Sigmoid colon (tissue), 3 donors: ENCODE measurements around the gene FAM186B.

ENCODE experiments used
- POLR2A ChIP-seq, 2 donors: fragments of 450-650 bp; IDR thresholded peaks; one replicate each; pipeline ENCODE4 v1.6.1; 2016; ENCODE audit warnings: antibody characterized with exemption in 2 of 2, mild to moderate bottlenecking in 2 of 2, moderate library complexity in 2 of 2
- TF ChIP-seq, protein P1 (sequence below), 4 experiments: fragments of 450-650 bp in 3 of 4; fragments of 200-600 bp in 1 of 4; IDR thresholded peaks; one replicate each; pipeline ENCODE4 v1.5.1; 2016 to 2019; ENCODE audit warnings: antibody characterized with exemption in 4 of 4, mild to moderate bottlenecking in 3 of 4, moderate library complexity in 2 of 4

DNA sequence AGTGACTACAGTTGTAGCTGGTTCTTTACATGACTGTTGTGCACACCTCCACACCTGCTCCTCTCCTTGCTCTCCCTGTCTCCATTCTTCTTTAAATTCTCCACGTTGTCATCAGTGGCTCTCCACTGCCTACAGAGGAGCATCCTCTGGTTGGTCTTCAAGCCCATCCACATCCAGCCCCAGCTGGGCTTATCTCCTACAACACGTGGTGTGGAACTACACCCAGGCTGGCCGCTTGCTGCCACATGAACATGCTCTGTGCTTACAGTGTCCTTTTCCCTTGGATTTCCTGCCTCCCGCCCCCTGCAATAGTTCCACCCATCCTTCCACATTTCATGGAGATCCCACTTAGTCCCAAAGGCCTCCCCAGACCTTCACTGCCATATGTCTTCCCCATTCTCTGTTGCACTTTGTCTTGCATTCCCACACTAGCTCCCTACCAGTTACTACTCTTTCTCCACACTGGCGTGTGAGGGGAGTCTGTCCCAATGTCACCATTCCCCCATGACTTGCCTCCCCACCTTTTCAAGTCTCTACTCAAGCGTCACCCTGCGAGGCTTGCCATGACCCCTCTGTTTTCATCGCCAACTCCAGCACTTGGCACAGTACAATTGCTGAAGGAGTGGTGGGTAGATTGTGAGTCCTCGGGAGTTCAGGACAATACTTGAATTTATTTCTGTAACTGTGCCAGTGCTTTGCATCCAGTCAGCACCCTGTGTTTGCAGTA, 27.7 kb downstream of the FAM186B start:
- TF ChIP-seq, protein P1, sequence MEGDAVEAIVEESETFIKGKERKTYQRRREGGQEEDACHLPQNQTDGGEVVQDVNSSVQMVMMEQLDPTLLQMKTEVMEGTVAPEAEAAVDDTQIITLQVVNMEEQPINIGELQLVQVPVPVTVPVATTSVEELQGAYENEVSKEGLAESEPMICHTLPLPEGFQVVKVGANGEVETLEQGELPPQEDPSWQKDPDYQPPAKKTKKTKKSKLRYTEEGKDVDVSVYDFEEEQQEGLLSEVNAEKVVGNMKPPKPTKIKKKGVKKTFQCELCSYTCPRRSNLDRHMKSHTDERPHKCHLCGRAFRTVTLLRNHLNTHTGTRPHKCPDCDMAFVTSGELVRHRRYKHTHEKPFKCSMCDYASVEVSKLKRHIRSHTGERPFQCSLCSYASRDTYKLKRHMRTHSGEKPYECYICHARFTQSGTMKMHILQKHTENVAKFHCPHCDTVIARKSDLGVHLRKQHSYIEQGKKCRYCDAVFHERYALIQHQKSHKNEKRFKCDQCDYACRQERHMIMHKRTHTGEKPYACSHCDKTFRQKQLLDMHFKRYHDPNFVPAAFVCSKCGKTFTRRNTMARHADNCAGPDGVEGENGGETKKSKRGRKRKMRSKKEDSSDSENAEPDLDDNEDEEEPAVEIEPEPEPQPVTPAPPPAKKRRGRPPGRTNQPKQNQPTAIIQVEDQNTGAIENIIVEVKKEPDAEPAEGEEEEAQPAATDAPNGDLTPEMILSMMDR (IDR thresholded peaks at IDR 0.05): no peak
- no peak for TF ChIP-seq POLR2A (IDR thresholded peaks at IDR 0.05)
